Vagina (tissue), 2 donors: Measurements from ENCODE around the gene B4GALT4.

Experiments used
- POLR2A ChIP-seq, 2 donors: fragments of 450-650 bp; IDR thresholded peaks; one replicate each; pipeline ENCODE4 v1.6.1; 2017; ENCODE audit warnings: antibody characterized with exemption in 2 of 2, mild to moderate bottlenecking in 2 of 2, moderate library complexity in 2 of 2
- TF ChIP-seq, protein P1 (sequence below), 3 experiments: fragments of 450-650 bp in 2 of 3; fragments of 200-600 bp in 1 of 3; sonication (generic) in 1 of 3; IDR thresholded peaks; one replicate each; pipeline ENCODE4 v1.5.1; 2017 to 2019; ENCODE audit warnings: antibody characterized with exemption in 3 of 3, mild to moderate bottlenecking in 2 of 3, moderate library complexity in 2 of 3

GRCh38 chr3:119205209-119205608 lies 35.5 kb downstream of the B4GALT4 start:
- no peak for TF ChIP-seq POLR2A (IDR thresholded peaks at IDR 0.05)
- TF ChIP-seq, protein P1, sequence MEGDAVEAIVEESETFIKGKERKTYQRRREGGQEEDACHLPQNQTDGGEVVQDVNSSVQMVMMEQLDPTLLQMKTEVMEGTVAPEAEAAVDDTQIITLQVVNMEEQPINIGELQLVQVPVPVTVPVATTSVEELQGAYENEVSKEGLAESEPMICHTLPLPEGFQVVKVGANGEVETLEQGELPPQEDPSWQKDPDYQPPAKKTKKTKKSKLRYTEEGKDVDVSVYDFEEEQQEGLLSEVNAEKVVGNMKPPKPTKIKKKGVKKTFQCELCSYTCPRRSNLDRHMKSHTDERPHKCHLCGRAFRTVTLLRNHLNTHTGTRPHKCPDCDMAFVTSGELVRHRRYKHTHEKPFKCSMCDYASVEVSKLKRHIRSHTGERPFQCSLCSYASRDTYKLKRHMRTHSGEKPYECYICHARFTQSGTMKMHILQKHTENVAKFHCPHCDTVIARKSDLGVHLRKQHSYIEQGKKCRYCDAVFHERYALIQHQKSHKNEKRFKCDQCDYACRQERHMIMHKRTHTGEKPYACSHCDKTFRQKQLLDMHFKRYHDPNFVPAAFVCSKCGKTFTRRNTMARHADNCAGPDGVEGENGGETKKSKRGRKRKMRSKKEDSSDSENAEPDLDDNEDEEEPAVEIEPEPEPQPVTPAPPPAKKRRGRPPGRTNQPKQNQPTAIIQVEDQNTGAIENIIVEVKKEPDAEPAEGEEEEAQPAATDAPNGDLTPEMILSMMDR (IDR thresholded peaks at IDR 0.05) = no peak
